ENCODE measurements around the gene FGFBP1. TPM values are rescaled to one million over a fixed set of nuclear protein-coding genes. Genes with fewer than 3 reads are reported as not detected.

Gene FGFBP1
- total RNA-seq, 1 donor from 2014 or later = 22.1 TPM

- Mint-ChIP-seq H3K27me3 (no peaks in the 10 kb centered on the region), H3K36me3 (peaks cover 7% of the 10 kb centered on the region), H3K9me3 (peaks cover 11% of the 10 kb centered on the region), H3K27ac (no peak overlapping the region), H3K4me1 (ENCODE audit: unreplicated experiment) (no peaks in the 10 kb centered on the region), H3K4me3 (no peak overlapping the region)
- no peak for DNase-seq (ENCODE audit: extremely low spot score, unreplicated experiment)
- TF ChIP-seq CTCF (conservative IDR thresholded peaks at IDR 0.05) = no peak
Observed at GRCh38 chr4:15963576-15963975, 25.0 kb upstream of the FGFBP1 start.

- DNase-seq (ENCODE audit: extremely low spot score, unreplicated experiment) = no peak
- Mint-ChIP-seq H3K4me1 (ENCODE audit: unreplicated experiment) (no peaks in the 10 kb centered on the region), H3K4me3 (no peak within 1 kb of the TSS), H3K27me3 (no peaks in the 10 kb centered on the region), H3K9me3 (peaks cover 11% of the 10 kb centered on the region), H3K27ac (no peak within 1 kb of the TSS), H3K36me3 (peaks cover 6% of the 10 kb centered on the region)
- peak; percentile 67 for TF ChIP-seq CTCF (conservative IDR thresholded peaks at IDR 0.05)
Observed at GRCh38 chr4:15963001-15963451, 24.5 kb upstream of the FGFBP1 start, which contains the start of gene FGFBP2. Gene FGFBP2 (minus strand): TSS chr4:15963175. CDS start chr4:15963129, 46 bp downstream.

DNA sequence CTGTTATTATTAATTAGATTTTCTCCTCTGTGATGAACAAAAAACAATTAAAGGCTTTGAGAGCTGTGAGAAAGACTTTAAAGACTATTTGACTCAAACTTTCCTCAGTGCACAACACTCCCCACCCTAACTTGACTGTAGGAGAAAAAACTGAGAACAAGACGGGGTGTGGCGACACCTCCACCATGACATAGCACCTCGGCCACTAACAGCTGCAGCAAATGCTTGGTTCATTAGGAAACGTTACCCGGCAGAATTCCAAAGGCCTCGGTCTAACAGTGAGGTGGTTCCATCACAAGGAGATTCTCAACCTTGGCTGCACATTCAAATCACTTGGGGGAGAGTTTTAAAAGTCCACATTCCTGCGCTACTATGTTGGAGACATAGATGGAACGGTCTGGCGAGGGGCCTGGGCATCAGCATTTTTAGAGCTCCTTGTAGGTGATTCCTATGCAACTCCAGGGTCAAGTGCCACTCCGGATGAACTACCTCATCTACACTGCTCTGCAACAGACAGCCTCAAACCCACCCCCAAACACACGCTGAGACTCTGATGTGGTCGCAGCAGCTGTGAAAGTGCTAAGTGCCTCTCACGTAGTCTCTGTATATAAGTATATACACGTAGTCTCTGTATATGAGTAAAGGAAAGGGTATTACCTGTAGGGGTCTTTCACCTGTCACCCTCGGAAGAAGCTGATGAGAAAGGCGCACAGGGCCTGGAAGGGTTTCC is 23.4 kb upstream of the FGFBP1 start:
- H3K4me1 Mint-ChIP-seq (ENCODE audit: unreplicated experiment) = no peaks in the 10 kb centered on the region
- no peak overlapping the region for H3K27ac Mint-ChIP-seq
- peaks cover 10% of the 10 kb centered on the region for H3K9me3 Mint-ChIP-seq
- no peaks in the 10 kb centered on the region for H3K27me3 Mint-ChIP-seq
- no peak for DNase-seq (ENCODE audit: extremely low spot score, unreplicated experiment)
- TF ChIP-seq CTCF (conservative IDR thresholded peaks at IDR 0.05) = no peak
- H3K4me3 Mint-ChIP-seq = no peak overlapping the region
- peaks cover 6% of the 10 kb centered on the region for H3K36me3 Mint-ChIP-seq

GRCh38 chr4:15958562-15958961 is 20.0 kb upstream of the FGFBP1 start:
- no peak overlapping the region for H3K4me3 Mint-ChIP-seq
- H3K27ac Mint-ChIP-seq = no peak overlapping the region
- H3K36me3 Mint-ChIP-seq = no peaks in the 10 kb centered on the region
- H3K4me1 Mint-ChIP-seq (ENCODE audit: unreplicated experiment) = no peaks in the 10 kb centered on the region
- H3K9me3 Mint-ChIP-seq = peaks cover 17% of the 10 kb centered on the region
- H3K27me3 Mint-ChIP-seq = no peaks in the 10 kb centered on the region
- DNase-seq (ENCODE audit: extremely low spot score, unreplicated experiment) = no peak
- TF ChIP-seq CTCF (conservative IDR thresholded peaks at IDR 0.05) = no peak

- H3K27ac Mint-ChIP-seq = peak overlapping the region; percentile 61
- no peak for DNase-seq (ENCODE audit: extremely low spot score, unreplicated experiment)
- H3K36me3 Mint-ChIP-seq = no peaks in the 10 kb centered on the region
- no peak overlapping the region for H3K4me3 Mint-ChIP-seq
- H3K4me1 Mint-ChIP-seq (ENCODE audit: unreplicated experiment) = no peaks in the 10 kb centered on the region
- peaks cover 17% of the 10 kb centered on the region for H3K9me3 Mint-ChIP-seq
- H3K27me3 Mint-ChIP-seq = no peaks in the 10 kb centered on the region
- peak; percentile 82 for TF ChIP-seq CTCF (conservative IDR thresholded peaks at IDR 0.05)
Observed at GRCh38 chr4:15956179-15956850, 17.8 kb upstream of the FGFBP1 start.

Data from type B pancreatic cell (in vitro differentiated cells).